HepG2 (cell line): ENCODE results near the gene DHX57. TPM values are rescaled to one million over a fixed set of nuclear protein-coding genes. Genes with fewer than 3 reads are reported as not detected.

Experiments
- AHDC1 ChIP-seq: sonication (generic); formaldehyde crosslinking; IDR thresholded peaks from 2 replicates; pipeline ENCODE4 v1.5.1; 2020; ENCODE audit warnings: mild to moderate bottlenecking, missing genetic modification reagents, borderline replicate concordance
- DR1 ChIP-seq: sonication (generic); formaldehyde crosslinking; IDR thresholded peaks from 2 replicates; pipeline ENCODE4 v1.8.0; 2021; ENCODE audit warnings: mild to moderate bottlenecking, missing genetic modification reagents, inconsistent platforms
- FLYWCH1 ChIP-seq: sonication (generic); formaldehyde crosslinking; IDR thresholded peaks from 2 replicates; pipeline ENCODE4 v1.8.1; 2023; ENCODE audit warnings: mild to moderate bottlenecking, missing genetic modification reagents
- HOXD1 ChIP-seq: sonication (generic); formaldehyde crosslinking; IDR thresholded peaks from 2 replicates; pipeline ENCODE4 v1.5.0; 2020; ENCODE audit warnings: missing genetic modification reagents
- KAT7 ChIP-seq: IDR thresholded peaks from 2 replicates; pipeline ENCODE4 v1.6.1; 2018; ENCODE audit warnings: borderline replicate concordance, missing compliant biosample characterization
- KDM6A ChIP-seq: IDR thresholded peaks from 2 replicates; pipeline ENCODE4 v1.6.1; 2016; ENCODE audit warnings: low read depth
- KLF13 ChIP-seq: sonication (generic); formaldehyde crosslinking; IDR thresholded peaks from 2 replicates; pipeline ENCODE4 v1.4.0; 2020; ENCODE audit warnings: mild to moderate bottlenecking, missing genetic modification reagents
- MED1 ChIP-seq: sonication (generic); formaldehyde crosslinking; IDR thresholded peaks from 2 replicates; pipeline ENCODE4 v1.4.0; 2020; ENCODE audit warnings: missing genetic modification reagents
- NR3C1 ChIP-seq: sonication (generic); formaldehyde crosslinking; IDR thresholded peaks from 2 replicates; pipeline ENCODE4 v1.4.0; 2020; ENCODE audit warnings: missing genetic modification reagents
- PCBP2 ChIP-seq: fragments of 200-400 bp; formaldehyde crosslinking; optimal IDR thresholded peaks from 2 replicates; pipeline ENCODE3; 2018; ENCODE audit warnings: low read length, low read depth; ENCODE audit not compliant: poor library complexity, severe bottlenecking
- POLR2A ChIP-seq, 2 experiments: IDR thresholded peaks; 2 replicates each; pipeline ENCODE4 v1.6.1; 2011; ENCODE audit warnings: low read depth in 2 of 2, low read length in 2 of 2, mild to moderate bottlenecking in 1 of 2, moderate library complexity in 1 of 2; ENCODE audit not compliant: insufficient read depth in 1 of 2
- RBAK ChIP-seq: sonication (generic); formaldehyde crosslinking; IDR thresholded peaks from 2 replicates; pipeline ENCODE4 v1.5.1; 2020; ENCODE audit warnings: mild to moderate bottlenecking, missing genetic modification reagents
- REPIN1 ChIP-seq: sonication (generic); formaldehyde crosslinking; IDR thresholded peaks from 2 replicates; pipeline ENCODE4 v1.8.0; 2022; ENCODE audit warnings: missing genetic modification reagents, low read depth, mild to moderate bottlenecking, borderline replicate concordance
- SNAI1 ChIP-seq: sonication (generic); formaldehyde crosslinking; IDR thresholded peaks from 2 replicates; pipeline ENCODE4 v1.5.0; 2020; ENCODE audit warnings: mild to moderate bottlenecking, missing genetic modification reagents, borderline replicate concordance
- SP140L ChIP-seq: sonication (generic); formaldehyde crosslinking; IDR thresholded peaks from 2 replicates; pipeline ENCODE4 v1.4.0; 2020; ENCODE audit warnings: missing genetic modification reagents, borderline replicate concordance
- SSRP1 ChIP-seq: IDR thresholded peaks from 2 replicates; pipeline ENCODE4 v1.6.1; 2016; ENCODE audit warnings: control low read depth
- STAG1 ChIP-seq: sonication (generic); formaldehyde crosslinking; IDR thresholded peaks from 2 replicates; pipeline ENCODE4 v1.4.0; 2020; ENCODE audit warnings: missing genetic modification reagents
- ZFX ChIP-seq: sonication (generic); formaldehyde crosslinking; IDR thresholded peaks from 2 replicates; pipeline ENCODE4 v1.4.0; 2020; ENCODE audit warnings: mild to moderate bottlenecking, low read depth, missing genetic modification reagents, moderate library complexity
- ZNF615 ChIP-seq: sonication (generic); formaldehyde crosslinking; IDR thresholded peaks from 2 replicates; pipeline ENCODE4 v1.5.0; 2020; ENCODE audit warnings: mild to moderate bottlenecking, missing genetic modification reagents, borderline replicate concordance
- ZNF780A ChIP-seq: sonication (generic); formaldehyde crosslinking; IDR thresholded peaks from 2 replicates; pipeline ENCODE4 v1.8.0; 2022; ENCODE audit warnings: mild to moderate bottlenecking, missing genetic modification reagents, moderate library complexity
- ZSCAN25 ChIP-seq: sonication (generic); formaldehyde crosslinking; IDR thresholded peaks from 2 replicates; pipeline ENCODE4 v1.8.0; 2022; ENCODE audit warnings: mild to moderate bottlenecking, missing genetic modification reagents
- polyA plus RNA-seq, 8 experiments: library from polyadenylated mRNA; depleted of rRNA in 3 of 8; stranded (reverse) in 7 of 8; unstranded in 1 of 8; fragments of >200 nt; fragmentation: Illumina TruSeq in 4 of 8; extraction: Trizol in 4 of 8; gene quantifications; 2 replicates each; pipeline versions ENCODE4 v1.2.1 to v1.2.3, GENCODE V29; 2011 to 2016; ENCODE audit warnings: low read depth in 4 of 8, missing spikeins in 1 of 8, mixed read lengths in 1 of 8; ENCODE audit not compliant: insufficient read depth in 1 of 8
- total RNA-seq, 5 experiments: library from RNA; depleted of rRNA; stranded (reverse); fragments of >200 nt; fragmentation: Illumina TruSeq; extraction: Trizol; gene quantifications; 2 replicates each; pipeline ENCODE4 v1.2.3, GENCODE V29; 2016; ENCODE audit warnings: low read depth in 1 of 5
- TF ChIP-seq, protein P1 (sequence below): sonication (generic); formaldehyde crosslinking; IDR thresholded peaks from 2 replicates; pipeline ENCODE4 v1.4.0; 2020; ENCODE audit warnings: missing genetic modification reagents, mild to moderate bottlenecking, borderline replicate concordance
- TF ChIP-seq, protein P2 (sequence below): sonication (generic); formaldehyde crosslinking; IDR thresholded peaks from 2 replicates; pipeline ENCODE4 v1.5.1; 2020; ENCODE audit warnings: missing genetic modification reagents, mild to moderate bottlenecking, borderline replicate concordance

DHX57 gene
- total and polyA plus RNA-seq, 2 of the 13 experiments (the other 11 are each of a cell fraction or from before 2014, with no cell fraction given) = 9.2 to 24.2 TPM

- TF ChIP-seq AHDC1 (CRISPR knock-in tag) (no peak), NR3C1 (CRISPR knock-in tag) (no peak), KLF13 (CRISPR knock-in tag) (no peak), KDM6A (CRISPR knock-in tag) (no peak), SP140L (CRISPR knock-in tag) (no peak), PCBP2 (no peak), SSRP1 (CRISPR knock-in tag) (no peak), FLYWCH1 (no peak), ZFX (no peak), KAT7 (CRISPR knock-in tag) (no peak), POLR2A (IDR thresholded peaks at IDR 0.05; ENCODE audit: insufficient read depth in 1 of 2, low read depth in 2 of 2, low read length in 2 of 2) (no peak), REPIN1 (CRISPR knock-in tag) (no peak), DR1 (CRISPR knock-in tag) (no peak), RBAK (CRISPR knock-in tag) (no peak), ZNF780A (CRISPR knock-in tag) (no peak), ZSCAN25 (CRISPR knock-in tag) (no peak), STAG1 (peak; percentile 61), ZNF615 (CRISPR knock-in tag) (no peak), MED1 (CRISPR knock-in tag) (no peak), SNAI1 (CRISPR knock-in tag) (no peak), HOXD1 (CRISPR knock-in tag) (no peak)
- TF ChIP-seq, protein P1, sequence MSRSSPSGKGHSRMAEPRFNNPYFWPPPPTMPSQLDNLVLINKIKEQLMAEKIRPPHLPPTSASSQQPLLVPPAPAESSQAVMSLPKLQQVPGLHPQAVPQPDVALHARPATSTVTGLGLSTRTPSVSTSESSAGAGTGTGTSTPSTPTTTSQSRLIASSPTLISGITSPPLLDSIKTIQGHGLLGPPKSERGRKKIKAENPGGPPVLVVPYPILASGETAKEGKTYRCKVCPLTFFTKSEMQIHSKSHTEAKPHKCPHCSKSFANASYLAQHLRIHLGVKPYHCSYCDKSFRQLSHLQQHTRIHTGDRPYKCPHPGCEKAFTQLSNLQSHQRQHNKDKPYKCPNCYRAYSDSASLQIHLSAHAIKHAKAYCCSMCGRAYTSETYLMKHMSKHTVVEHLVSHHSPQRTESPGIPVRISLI (CRISPR knock-in tag) = no peak
- TF ChIP-seq, protein P2, sequence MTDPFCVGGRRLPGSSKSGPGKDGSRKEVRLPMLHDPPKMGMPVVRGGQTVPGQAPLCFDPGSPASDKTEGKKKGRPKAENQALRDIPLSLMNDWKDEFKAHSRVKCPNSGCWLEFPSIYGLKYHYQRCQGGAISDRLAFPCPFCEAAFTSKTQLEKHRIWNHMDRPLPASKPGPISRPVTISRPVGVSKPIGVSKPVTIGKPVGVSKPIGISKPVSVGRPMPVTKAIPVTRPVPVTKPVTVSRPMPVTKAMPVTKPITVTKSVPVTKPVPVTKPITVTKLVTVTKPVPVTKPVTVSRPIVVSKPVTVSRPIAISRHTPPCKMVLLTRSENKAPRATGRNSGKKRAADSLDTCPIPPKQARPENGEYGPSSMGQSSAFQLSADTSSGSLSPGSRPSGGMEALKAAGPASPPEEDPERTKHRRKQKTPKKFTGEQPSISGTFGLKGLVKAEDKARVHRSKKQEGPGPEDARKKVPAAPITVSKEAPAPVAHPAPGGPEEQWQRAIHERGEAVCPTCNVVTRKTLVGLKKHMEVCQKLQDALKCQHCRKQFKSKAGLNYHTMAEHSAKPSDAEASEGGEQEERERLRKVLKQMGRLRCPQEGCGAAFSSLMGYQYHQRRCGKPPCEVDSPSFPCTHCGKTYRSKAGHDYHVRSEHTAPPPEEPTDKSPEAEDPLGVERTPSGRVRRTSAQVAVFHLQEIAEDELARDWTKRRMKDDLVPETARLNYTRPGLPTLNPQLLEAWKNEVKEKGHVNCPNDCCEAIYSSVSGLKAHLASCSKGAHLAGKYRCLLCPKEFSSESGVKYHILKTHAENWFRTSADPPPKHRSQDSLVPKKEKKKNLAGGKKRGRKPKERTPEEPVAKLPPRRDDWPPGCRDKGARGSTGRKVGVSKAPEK (CRISPR knock-in tag) = no peak
Measured at GRCh38 chr2:38835015-38835601, 40.6 kb downstream of the DHX57 start (continued).
